Heart left ventricle (tissue), 16 donors: ENCODE results near the gene IL15RA. TPM values are rescaled to one million over a fixed set of nuclear protein-coding genes. Genes with fewer than 3 reads are reported as not detected.

Experiments
- ATAC-seq, 4 donors: fragments of 200-7000 bp; cut with Tn5 transposase; one replicate each; pipeline ENCODE4 v1.9.1; 2020 to 2022; ENCODE audit warnings: moderate library complexity in 4 of 4, mild to moderate bottlenecking in 3 of 4, moderate number of reproducible peaks in 1 of 4
- DNase-seq, 5 donors: peaks; one replicate each; pipeline ENCODE4 v3.0.0-alpha.2; 2020
- H3K27ac ChIP-seq, 12 donors: fragments of 200-600 bp; sonication (generic) in 4 of 12; one replicate each; pipeline versions ENCODE4 v1.5.0 to v1.8.0; 2016 to 2022; ENCODE audit warnings: mild to moderate bottlenecking in 2 of 12
- H3K27me3 ChIP-seq, 9 donors: fragments of 200-600 bp; sonication (generic) in 2 of 9; one replicate each; pipeline versions ENCODE4 v1.5.1 to v1.8.0; 2016 to 2022; ENCODE audit warnings: mild to moderate bottlenecking in 3 of 9
- H3K36me3 ChIP-seq, 9 donors: fragments of 200-600 bp; sonication (generic) in 2 of 9; one replicate each; pipeline versions ENCODE4 v1.5.0 to v1.8.0; 2018 to 2022; ENCODE audit warnings: mild to moderate bottlenecking in 2 of 9
- H3K4me1 ChIP-seq, 12 donors: fragments of 200-600 bp; sonication (generic) in 4 of 12; one replicate each; pipeline versions ENCODE4 v1.5.0 to v1.8.0; 2016 to 2022; ENCODE audit warnings: mild to moderate bottlenecking in 3 of 12
- H3K4me3 ChIP-seq, 12 donors: fragments of 200-600 bp; sonication (generic) in 4 of 12; one replicate each; pipeline versions ENCODE4 v1.5.0 to v1.8.0; 2017 to 2022; ENCODE audit warnings: mild to moderate bottlenecking in 9 of 12, moderate library complexity in 4 of 12
- H3K9me3 ChIP-seq, 12 donors: fragments of 200-600 bp; sonication (generic) in 4 of 12; one replicate each; pipeline versions ENCODE4 v1.5.0 to v1.8.0; 2016 to 2022; ENCODE audit warnings: mild to moderate bottlenecking in 1 of 12
- POLR2A ChIP-seq, 2 donors: fragments of 450-650 bp; IDR thresholded peaks; one replicate each; pipeline ENCODE4 v1.6.1; 2017; ENCODE audit warnings: antibody characterized with exemption in 2 of 2, mild to moderate bottlenecking in 2 of 2, moderate library complexity in 2 of 2
- WGBS, 4 donors: extraction: QIAGEN DNeasy Blood & Tissue Kit in 2 of 4; methylation state at CpG; one replicate each; pipeline versions ENCODE4 v1.1.5 to v1.1.7; 2013 to 2018; 5-methylcytosine and 5-hydroxymethylcytosine counted together
- intact Hi-C, 10 donors: fragments of 100-400 bp; cut with DNase I; formaldehyde crosslinking; loops; one replicate each; pipeline versions ENCODE4 v1.11.1 to v1.14.2; 2022
- polyA plus RNA-seq, 2 donors: library from polyadenylated mRNA; stranded (reverse); fragments of 200-250 nt; gene quantifications; one replicate each; pipeline ENCODE4 v1.2.3, GENCODE V29; 2013
- total RNA-seq, 9 donors: library from RNA; depleted of rRNA in 2 of 9; stranded (reverse); fragments of >200 nt in 2 of 9; fragmentation: NEBNext Ultra II Directional in 3 of 9; extraction: Animal tissue kit (Norgen Biotek cat#: 25700) in 3 of 9; gene quantifications; one replicate each; pipeline versions ENCODE4 v1.1.0 to v1.2.4, GENCODE V29; 2016 to 2023
- TF ChIP-seq, protein P1 (sequence below), 12 donors: fragments of 200-600 bp; sonication (generic) in 4 of 12; IDR thresholded peaks; one replicate each; pipeline versions ENCODE4 v1.5.0 to v1.8.0; 2018 to 2022; ENCODE audit warnings: antibody characterized with exemption in 12 of 12, mild to moderate bottlenecking in 5 of 12
- donor health status: ischemic (EF 13 %, LVEDD 7.1; RV severe dilation, severe dysfunction).
- donor health status: healthy with polysubstance abuse.
- donor health status: DM: no; HTN: yes; CAD: no.
- donor health status: DM: no; HTN: no; CAD: no.
- donor health status: ischemic (EF 25% LVEDD 6.9; RV normal size, moderate dysfunction).
- donor health status: ischemic (EF 25% LVEDD 5.7; RV mildly dilated, moderate dysfunction).
- donor health status: healthy.
- donor health status: DM: yes; HTN: yes; CAD: no.
- donor health status: ischemic (EF 35%, LVEDD 5.7; RV mildly dilated, moderate dysfunction).
- donor health status: nonischemic (EF 11% LVEDD 7.7; RV severe dilation, severe dysfunction).
- donor health status: DM: yes; HTN: yes; CAD: no.
- donor health status: PGD.
- donor health status: ischemic (EF 29% LVEDD 5.4; RV normal size, mild dysfunction).
- donor health status: nonischemic (EF 23%, LVEDD 6.1; RV moderate dilation, normal function).

The IL15RA gene
- total and polyA plus RNA-seq, 11 donors = 2.2 to 41.1 (median 6.6) TPM

DNA sequence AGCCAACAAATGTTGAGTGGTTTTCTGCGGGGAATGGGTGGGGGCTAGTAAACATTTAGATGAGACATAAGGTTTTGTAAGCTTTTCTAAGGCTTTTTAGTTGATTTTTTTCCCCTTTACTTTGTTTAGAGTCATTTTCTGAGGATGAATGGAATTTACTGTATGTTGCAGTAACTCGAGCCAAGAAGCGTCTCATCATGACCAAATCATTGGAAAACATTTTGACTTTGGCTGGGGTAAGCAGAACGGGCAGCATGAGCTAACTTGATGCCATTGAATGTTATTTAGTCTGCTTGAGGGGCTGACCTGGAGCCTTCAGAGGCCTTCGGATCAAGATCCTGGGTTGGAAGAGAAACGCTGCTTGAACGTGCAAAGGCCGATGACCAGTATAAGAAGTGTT lies 50.0 kb downstream of the IL15RA start:
- H3K4me1 ChIP-seq = peaks cover 0 to under 1% (median 0%) of the 10 kb centered on the region in 12 donors

DNA sequence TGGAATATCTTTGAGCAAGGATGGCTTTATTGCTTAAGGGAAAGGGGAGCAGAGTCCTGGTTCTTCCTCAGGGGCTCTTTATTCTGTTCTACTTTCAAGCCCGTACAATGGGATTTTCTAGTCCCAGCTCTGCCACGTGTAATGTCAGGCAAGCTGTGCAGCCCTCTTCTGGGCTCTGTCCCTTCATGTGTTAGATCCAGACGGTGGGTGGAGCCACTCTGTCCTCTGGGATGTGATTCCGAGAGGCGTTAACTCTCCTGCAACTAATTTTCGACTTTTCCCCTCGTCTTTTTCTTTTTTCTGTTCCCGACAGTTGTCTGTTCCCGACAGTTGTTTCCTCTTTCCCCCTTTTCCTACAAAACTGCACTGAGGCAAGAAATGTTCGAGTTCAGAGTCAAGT lies 52.5 kb downstream of the IL15RA start:
- no peak for TF ChIP-seq POLR2A (IDR thresholded peaks at IDR 0.05)
- TF ChIP-seq, protein P1, sequence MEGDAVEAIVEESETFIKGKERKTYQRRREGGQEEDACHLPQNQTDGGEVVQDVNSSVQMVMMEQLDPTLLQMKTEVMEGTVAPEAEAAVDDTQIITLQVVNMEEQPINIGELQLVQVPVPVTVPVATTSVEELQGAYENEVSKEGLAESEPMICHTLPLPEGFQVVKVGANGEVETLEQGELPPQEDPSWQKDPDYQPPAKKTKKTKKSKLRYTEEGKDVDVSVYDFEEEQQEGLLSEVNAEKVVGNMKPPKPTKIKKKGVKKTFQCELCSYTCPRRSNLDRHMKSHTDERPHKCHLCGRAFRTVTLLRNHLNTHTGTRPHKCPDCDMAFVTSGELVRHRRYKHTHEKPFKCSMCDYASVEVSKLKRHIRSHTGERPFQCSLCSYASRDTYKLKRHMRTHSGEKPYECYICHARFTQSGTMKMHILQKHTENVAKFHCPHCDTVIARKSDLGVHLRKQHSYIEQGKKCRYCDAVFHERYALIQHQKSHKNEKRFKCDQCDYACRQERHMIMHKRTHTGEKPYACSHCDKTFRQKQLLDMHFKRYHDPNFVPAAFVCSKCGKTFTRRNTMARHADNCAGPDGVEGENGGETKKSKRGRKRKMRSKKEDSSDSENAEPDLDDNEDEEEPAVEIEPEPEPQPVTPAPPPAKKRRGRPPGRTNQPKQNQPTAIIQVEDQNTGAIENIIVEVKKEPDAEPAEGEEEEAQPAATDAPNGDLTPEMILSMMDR (IDR thresholded peaks at IDR 0.05) = no peak
- Histone ChIP-seq H3K4me3 (no peak overlapping the region), H3K9me3 (no peaks in the 10 kb centered on the region), H3K36me3 (peaks cover 5 to 100% (median 100%) of the 10 kb centered on the region in 9 donors), H3K27me3 (no peaks in the 10 kb centered on the region), H3K27ac (no peak overlapping the region), H3K4me1 (no peaks in the 10 kb centered on the region)
- ATAC-seq (no peak), DNase-seq (peak in 1 of 5 donors; percentile 41)
- intact Hi-C loops = no loop called here
- WGBS, 4 donors = 78 to 89% (median 84%) methylated on average over 10 of the region's 10 CpGs

More for the DNA sequence above, 50.0 kb downstream of the IL15RA start:
- H3K9me3 ChIP-seq = no peaks in the 10 kb centered on the region
- peaks cover 3 to 100% (median 98%) of the 10 kb centered on the region in 9 donors for H3K36me3 ChIP-seq
- DNase-seq (no peak), ATAC-seq (no peak)
- WGBS, 4 donors = 88 to 92% (median 89%) methylated on average over 8 of the region's 8 CpGs
- intact Hi-C loops = no loop called here
- H3K27ac ChIP-seq = no peak overlapping the region
- H3K4me3 ChIP-seq = no peak overlapping the region
- TF ChIP-seq, protein P1 (IDR thresholded peaks at IDR 0.05) = no peak
- no peak for TF ChIP-seq POLR2A (IDR thresholded peaks at IDR 0.05)
- no peaks in the 10 kb centered on the region for H3K27me3 ChIP-seq

DNA sequence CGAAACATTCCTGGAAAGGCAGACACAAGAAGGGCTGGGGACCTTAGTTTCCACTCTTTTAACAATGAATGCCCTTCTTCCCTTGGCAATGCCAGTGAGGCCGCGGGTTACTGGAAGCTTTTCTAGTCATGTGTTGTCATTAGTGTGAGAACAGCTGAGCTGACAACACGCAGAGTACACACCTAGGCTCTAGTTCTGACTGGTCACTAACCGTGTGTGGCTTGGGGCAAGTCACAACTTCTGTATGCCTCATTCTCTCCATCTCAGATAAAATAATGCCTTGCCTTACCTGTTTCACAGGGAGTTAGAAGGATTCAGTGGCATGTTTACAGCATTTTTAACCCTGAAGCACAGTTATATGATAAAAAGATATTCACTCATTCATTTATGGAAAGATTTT lies 55.6 kb downstream of the IL15RA start:
- no peak for ATAC-seq
- DNase-seq = no peak
- WGBS, 4 donors = 84 to 94% (median 90%) methylated on average over 5 of the region's 5 CpGs
- H3K4me1 ChIP-seq = no peaks in the 10 kb centered on the region
- H3K36me3 ChIP-seq = peaks cover 10 to 100% (median 100%) of the 10 kb centered on the region in 9 donors
- intact Hi-C loops = no loop called here
- H3K4me3 ChIP-seq = no peak overlapping the region
- no peak for TF ChIP-seq POLR2A (IDR thresholded peaks at IDR 0.05)
- TF ChIP-seq, protein P1 (IDR thresholded peaks at IDR 0.05) = no peak
- no peak overlapping the region for H3K27ac ChIP-seq
- H3K9me3 ChIP-seq = no peaks in the 10 kb centered on the region
- H3K27me3 ChIP-seq = no peaks in the 10 kb centered on the region

DNA sequence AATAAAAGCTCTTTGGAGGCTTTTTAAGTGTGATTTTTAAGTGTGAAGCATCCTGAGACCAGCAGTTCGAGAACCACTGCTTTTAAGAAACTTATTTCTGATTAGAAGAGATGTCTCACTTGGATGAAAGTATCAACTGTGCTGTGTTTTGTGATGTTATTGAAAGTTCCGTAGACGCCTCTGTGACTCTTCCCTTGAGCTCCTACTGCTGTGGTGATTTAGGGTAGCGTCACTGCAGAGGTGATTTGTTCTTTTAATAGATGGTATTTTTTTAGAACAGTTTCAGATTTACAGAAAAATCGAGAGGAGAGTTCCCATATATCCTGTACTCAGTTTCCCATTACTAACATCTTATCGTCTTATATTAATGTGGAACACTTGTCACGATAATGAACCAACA lies 57.8 kb downstream of the IL15RA start:
- H3K4me1 ChIP-seq = no peaks in the 10 kb centered on the region
- TF ChIP-seq, protein P1 (IDR thresholded peaks at IDR 0.05) = no peak
- TF ChIP-seq POLR2A (IDR thresholded peaks at IDR 0.05) = no peak
- H3K36me3 ChIP-seq = peaks cover 10 to 100% (median 99%) of the 10 kb centered on the region in 9 donors
- no peak for ATAC-seq
- H3K27ac ChIP-seq = no peak overlapping the region
- H3K9me3 ChIP-seq = no peaks in the 10 kb centered on the region
- H3K27me3 ChIP-seq = no peaks in the 10 kb centered on the region
- H3K4me3 ChIP-seq = no peak overlapping the region
- DNase-seq = no peak
- 92 to 97% (median 95%) methylated on average over 7 of the region's 7 CpGs for WGBS, 4 donors
- intact Hi-C loops = no loop called here
